Muscle of leg (tissue), 11 donors: ENCODE results near the gene TULP3. TPM values are rescaled to one million over a fixed set of nuclear protein-coding genes. Genes with fewer than 3 reads are reported as not detected.
A peak's percentile ranks its signal among the peaks of the same experiment; 100 is the strongest.

Experiments used
- DNase-seq: peaks from one replicate; pipeline ENCODE4 v3.0.0; 2013
- H3K27ac ChIP-seq: one replicate; pipeline ENCODE4 v1.5.1; 2013; ENCODE audit warnings: mild to moderate bottlenecking, low read length, control low read depth
- H3K27me3 ChIP-seq: one replicate; pipeline ENCODE4 v1.6.1; 2013; ENCODE audit warnings: low read length; ENCODE audit not compliant: control insufficient read depth, insufficient read depth
- H3K36me3 ChIP-seq: one replicate; pipeline ENCODE4 v1.6.1; 2013; ENCODE audit warnings: low read length; ENCODE audit not compliant: control insufficient read depth, insufficient read depth
- H3K4me1 ChIP-seq: one replicate; pipeline ENCODE4 v1.6.1; 2013; ENCODE audit warnings: low read length; ENCODE audit not compliant: control insufficient read depth, insufficient read depth
- H3K4me3 ChIP-seq: one replicate; pipeline ENCODE4 v1.5.1; 2013; ENCODE audit warnings: low read length, control low read depth
- H3K9me3 ChIP-seq: replicated peaks from 2 replicates; pipeline ENCODE4 v1.6.1; 2013; ENCODE audit warnings: low read depth, low read length; ENCODE audit not compliant: control insufficient read depth
- WGBS: methylation state at CpG from one replicate; pipeline ENCODE4 v1.1.5; 2013; ENCODE audit warnings: missing lambda C conversion rate; ENCODE audit not compliant: insufficient coverage; 5-methylcytosine and 5-hydroxymethylcytosine counted together
- polyA plus RNA-seq, 8 donors: library from polyadenylated mRNA; unstranded; fragments of 120-200 nt; gene quantifications; one replicate each; pipeline versions ENCODE4 v1.2.1 to v1.2.3, GENCODE V29; 2013; ENCODE audit warnings: inconsistent platforms in 1 of 8, low replicate concordance in 1 of 8; ENCODE audit not compliant: insufficient read length in 8 of 8, insufficient read depth in 1 of 8
- total RNA-seq: library from RNA; stranded (reverse); fragments of 120-200 nt; gene quantifications from one replicate; pipeline ENCODE4 v1.2.4, GENCODE V29; 2013

TULP3 gene
- total and polyA plus RNA-seq, 9 donors = 20.8 to 31.3 (median 28.1) TPM

GRCh38 chr12:2893007-2893406, 2.3 kb downstream of the TULP3 start:
- Histone ChIP-seq H3K36me3 (peaks cover 10% of the 10 kb centered on the region), H3K4me3 (no peak overlapping the region), H3K4me1 (peaks cover 14% of the 10 kb centered on the region), H3K9me3 (no peaks in the 10 kb centered on the region), H3K27me3 (no peaks in the 10 kb centered on the region), H3K27ac (no peak overlapping the region)
- 33% methylated on average over 2 of the region's 8 CpGs for WGBS
- DNase-seq = peak; percentile 74

GRCh38 chr12:2895051-2895451, 4.4 kb downstream of the TULP3 start:
- Histone ChIP-seq H3K27ac (no peak overlapping the region), H3K9me3 (no peaks in the 10 kb centered on the region), H3K27me3 (no peaks in the 10 kb centered on the region), H3K4me3 (no peak overlapping the region), H3K36me3 (peaks cover 11% of the 10 kb centered on the region), H3K4me1 (peaks cover 10% of the 10 kb centered on the region)
- WGBS = 0% methylated on average over 1 of the region's 2 CpGs
- peak; percentile 11 for DNase-seq

GRCh38 chr12:2895511-2895910, 4.8 kb downstream of the TULP3 start:
- peaks cover 7% of the 10 kb centered on the region for H3K4me1 ChIP-seq
- H3K27ac ChIP-seq = no peak overlapping the region
- no CpG with 5 or more reads among the region's 2 CpGs for WGBS
- H3K4me3 ChIP-seq = no peak overlapping the region
- H3K27me3 ChIP-seq = no peaks in the 10 kb centered on the region
- no peaks in the 10 kb centered on the region for H3K9me3 ChIP-seq
- peaks cover 11% of the 10 kb centered on the region for H3K36me3 ChIP-seq
- DNase-seq = no peak

- Histone ChIP-seq H3K27ac (no peak overlapping the region), H3K27me3 (no peaks in the 10 kb centered on the region), H3K4me1 (peaks cover 3% of the 10 kb centered on the region), H3K4me3 (no peak overlapping the region), H3K9me3 (no peaks in the 10 kb centered on the region), H3K36me3 (peaks cover 11% of the 10 kb centered on the region)
- 97% methylated on average over 4 of the region's 5 CpGs for WGBS
- no peak for DNase-seq
Measured at GRCh38 chr12:2897418-2897817, 6.7 kb downstream of the TULP3 start.

- Histone ChIP-seq H3K36me3 (peaks cover 11% of the 10 kb centered on the region), H3K4me1 (no peaks in the 10 kb centered on the region), H3K27me3 (no peaks in the 10 kb centered on the region), H3K27ac (no peak overlapping the region), H3K4me3 (no peak overlapping the region), H3K9me3 (no peaks in the 10 kb centered on the region)
- 78% methylated on average over 4 of the region's 8 CpGs for WGBS
- no peak for DNase-seq
Measured at GRCh38 chr12:2900642-2901041, 10.0 kb downstream of the TULP3 start.

GRCh38 chr12:2902272-2902880, 11.7 kb downstream of the TULP3 start:
- 39% methylated on average over 2 of the region's 4 CpGs for WGBS
- Histone ChIP-seq H3K27ac (no peak overlapping the region), H3K4me1 (no peaks in the 10 kb centered on the region), H3K9me3 (no peaks in the 10 kb centered on the region), H3K36me3 (peaks cover 7% of the 10 kb centered on the region), H3K4me3 (no peak overlapping the region), H3K27me3 (no peaks in the 10 kb centered on the region)
- DNase-seq = no peak

GRCh38 chr12:2904260-2904659, 13.6 kb downstream of the TULP3 start:
- Histone ChIP-seq H3K27ac (no peak overlapping the region), H3K4me1 (no peaks in the 10 kb centered on the region), H3K27me3 (no peaks in the 10 kb centered on the region), H3K4me3 (no peak overlapping the region), H3K36me3 (peaks cover 3% of the 10 kb centered on the region), H3K9me3 (no peaks in the 10 kb centered on the region)
- WGBS = 88% methylated on average over 1 of the region's 2 CpGs
- no peak for DNase-seq

- H3K4me3 ChIP-seq = no peak overlapping the region
- no peaks in the 10 kb centered on the region for H3K4me1 ChIP-seq
- 100% methylated on average over 2 of the region's 3 CpGs for WGBS
- H3K27ac ChIP-seq = no peak overlapping the region
- no peaks in the 10 kb centered on the region for H3K27me3 ChIP-seq
- H3K36me3 ChIP-seq = peaks cover 40% of the 10 kb centered on the region
- no peaks in the 10 kb centered on the region for H3K9me3 ChIP-seq
- no peak for DNase-seq
Measured at GRCh38 chr12:2912216-2912575, 21.5 kb downstream of the TULP3 start.

GRCh38 chr12:2919249-2919648, 28.6 kb downstream of the TULP3 start:
- DNase-seq = no peak
- H3K4me3 ChIP-seq = no peak overlapping the region
- H3K36me3 ChIP-seq = peaks cover 50% of the 10 kb centered on the region
- H3K27ac ChIP-seq = no peak overlapping the region
- H3K4me1 ChIP-seq = no peaks in the 10 kb centered on the region
- no peaks in the 10 kb centered on the region for H3K9me3 ChIP-seq
- H3K27me3 ChIP-seq = no peaks in the 10 kb centered on the region
- WGBS = no CpG with 5 or more reads among the region's 2 CpGs

- no peak overlapping the region for H3K27ac ChIP-seq
- DNase-seq = no peak
- no CpG with 5 or more reads among the region's 2 CpGs for WGBS
- H3K4me3 ChIP-seq = no peak overlapping the region
- no peaks in the 10 kb centered on the region for H3K9me3 ChIP-seq
- H3K4me1 ChIP-seq = no peaks in the 10 kb centered on the region
- no peaks in the 10 kb centered on the region for H3K27me3 ChIP-seq
- peaks cover 55% of the 10 kb centered on the region for H3K36me3 ChIP-seq
Measured at GRCh38 chr12:2922329-2922728, 31.6 kb downstream of the TULP3 start.

- H3K4me1 ChIP-seq = no peaks in the 10 kb centered on the region
- no peaks in the 10 kb centered on the region for H3K27me3 ChIP-seq
- H3K27ac ChIP-seq = no peak overlapping the region
- H3K9me3 ChIP-seq = no peaks in the 10 kb centered on the region
- 92% methylated on average over 2 of the region's 9 CpGs for WGBS
- no peak for DNase-seq
- no peak overlapping the region for H3K4me3 ChIP-seq
- peaks cover 57% of the 10 kb centered on the region for H3K36me3 ChIP-seq
Measured at GRCh38 chr12:2923057-2923456, 32.4 kb downstream of the TULP3 start.
